ENCODE results near the gene ARGLU1.

The ARGLU1 gene

GRCh38 chr13:106493533-106494220 lies 74.3 kb downstream of the ARGLU1 start:
- no peak for TF ChIP-seq CTCF (conservative IDR thresholded peaks at IDR 0.05; ENCODE audit: low read length)
- no peak for DNase-seq (ENCODE audit: low read depth)
- H3K4me3 ChIP-seq (ENCODE audit: low read length), result no peak overlapping the region

DNA sequence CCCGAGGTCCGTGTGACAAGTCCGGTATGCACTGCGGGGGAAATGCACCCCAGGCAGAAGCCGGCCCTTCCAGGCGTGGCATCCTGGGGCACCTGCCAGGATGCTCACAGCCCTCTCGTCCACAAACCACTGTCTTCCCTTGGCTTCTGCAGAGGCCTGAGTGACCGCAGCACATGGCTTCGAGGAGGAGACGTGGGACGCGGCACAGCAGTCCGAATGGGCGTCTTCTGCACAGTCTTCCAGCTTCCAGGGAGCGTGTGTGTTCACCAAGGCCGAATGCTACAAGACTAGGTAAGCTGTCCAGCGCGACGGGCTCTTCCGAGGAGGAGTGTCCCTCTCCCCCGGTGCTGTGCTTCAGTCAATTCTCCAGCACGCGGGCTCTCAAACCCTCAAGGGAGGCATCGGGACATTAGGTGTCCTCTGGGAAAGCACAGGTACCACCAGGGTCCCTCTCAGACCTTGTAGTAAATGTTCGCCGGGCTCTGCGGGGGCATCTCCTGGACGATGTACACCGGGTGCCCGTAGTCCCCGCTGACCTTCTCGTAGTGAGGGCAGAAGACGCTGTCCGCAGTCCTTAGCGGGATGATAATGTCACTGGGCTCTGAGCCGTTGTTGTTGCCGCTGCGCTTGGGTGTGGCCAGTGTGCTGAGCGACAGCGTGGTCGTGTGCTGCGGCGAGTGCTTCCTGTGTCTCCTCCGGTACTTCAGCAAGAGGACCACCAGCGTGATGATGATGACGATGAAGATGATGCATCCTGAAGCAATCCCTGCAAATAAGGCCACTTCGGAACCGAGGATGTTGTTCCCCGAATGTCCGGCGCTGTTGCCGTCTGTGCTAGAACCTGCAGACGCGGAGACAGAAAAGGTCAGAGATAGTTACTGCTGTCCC lies 75.1 kb downstream of the ARGLU1 start:
- DNase-seq (ENCODE audit: low read depth), result no peak
- no peak for TF ChIP-seq CTCF (conservative IDR thresholded peaks at IDR 0.05; ENCODE audit: low read length)
- no peak overlapping the region for H3K4me3 ChIP-seq (ENCODE audit: low read length)

GRCh38 chr13:106491928-106492587 lies 75.9 kb downstream of the ARGLU1 start:
- TF ChIP-seq CTCF (conservative IDR thresholded peaks at IDR 0.05; ENCODE audit: low read length), result no peak
- H3K4me3 ChIP-seq (ENCODE audit: low read length), result no peak overlapping the region
- DNase-seq (ENCODE audit: low read depth), result no peak

All from AG10803 (cell line).